GM21717 (cell line): Measurements from ENCODE around the gene FOXP4.

Source experiments
- ATAC-seq: cut with Tn5 transposase; IDR thresholded peaks from one replicate; pipeline ENCODE4 v1.9.1; 2021; ENCODE audit warnings: mild to moderate bottlenecking, moderate library complexity; ENCODE audit not compliant: unreplicated experiment

Gene FOXP4

GRCh38 chr6:41519745-41520699, 26.2 kb upstream of the FOXP4 start:
- no peak for ATAC-seq

DNA sequence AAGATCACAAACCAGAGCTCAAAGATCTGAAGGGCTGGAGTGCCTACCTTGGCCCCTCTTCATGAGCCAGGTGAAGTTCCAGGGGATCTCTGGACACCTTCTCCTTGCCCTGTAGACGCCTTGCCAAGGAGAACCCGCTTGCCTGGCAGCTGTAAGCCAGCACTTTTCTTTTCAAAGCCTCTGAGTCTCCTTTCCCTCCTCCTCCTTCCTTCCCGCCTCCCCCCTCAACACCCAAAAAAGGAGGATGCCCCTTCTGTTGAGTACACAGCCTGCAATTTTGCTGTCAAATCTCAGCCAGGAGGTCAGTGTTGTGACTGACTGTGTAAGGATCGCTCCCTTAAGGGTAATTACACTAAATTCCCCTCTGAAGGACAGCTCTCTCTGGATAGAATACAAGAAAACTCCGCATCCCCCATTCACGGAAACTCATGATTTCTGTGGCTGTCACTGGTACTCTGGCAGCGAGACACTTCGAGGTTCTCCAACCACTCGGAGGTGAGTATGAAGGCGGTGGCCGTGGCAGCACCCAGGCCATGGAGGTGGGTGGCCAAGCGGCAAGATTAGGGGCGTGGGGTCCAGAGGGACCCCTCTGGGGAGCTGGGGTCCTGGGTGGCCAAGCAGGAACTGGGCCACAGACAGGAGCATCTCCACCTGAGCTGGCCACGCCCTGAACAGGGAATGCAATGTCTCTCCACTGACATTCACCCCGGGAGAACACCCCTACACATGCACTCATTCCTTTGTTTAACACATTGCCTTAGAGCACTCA, 23.2 kb upstream of the FOXP4 start:
- no peak for ATAC-seq

DNA sequence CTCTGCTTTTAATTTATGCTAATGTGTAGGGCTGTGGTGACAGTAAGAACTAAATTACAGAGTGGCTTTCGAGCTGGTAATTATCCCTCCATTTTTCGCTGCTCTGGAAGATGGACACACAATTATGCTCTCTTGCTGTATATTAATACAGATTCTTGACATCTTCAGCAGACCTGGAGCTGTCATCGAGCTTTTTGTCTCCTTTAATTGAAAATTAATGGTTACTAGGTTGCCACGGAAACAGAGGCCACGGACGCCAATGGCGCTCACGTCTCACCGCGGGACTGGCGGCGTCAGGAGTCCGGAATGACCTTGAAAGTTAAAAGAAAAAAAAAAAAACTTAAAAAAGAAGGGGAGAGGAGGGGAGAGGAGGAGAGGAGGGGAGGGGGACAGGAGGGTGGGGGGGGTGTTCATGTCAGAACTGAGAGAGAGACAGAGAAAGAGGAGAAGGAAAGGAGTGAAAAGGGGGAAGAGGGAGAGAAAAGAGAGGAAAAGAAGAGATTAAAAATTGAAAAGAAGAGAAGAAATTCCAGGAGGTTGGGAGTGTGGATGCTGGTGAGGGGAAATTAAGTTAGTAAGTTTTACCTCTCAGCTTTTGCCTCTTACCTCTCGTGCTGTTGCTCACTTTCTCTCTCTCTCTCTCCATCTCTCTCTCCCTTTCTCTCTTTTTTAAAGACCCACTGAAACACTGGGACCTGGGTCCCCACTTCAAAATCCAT, 22.1 kb upstream of the FOXP4 start:
- ATAC-seq: no peak

GRCh38 chr6:41524634-41525011, 21.6 kb upstream of the FOXP4 start:
- ATAC-seq: no peak

DNA sequence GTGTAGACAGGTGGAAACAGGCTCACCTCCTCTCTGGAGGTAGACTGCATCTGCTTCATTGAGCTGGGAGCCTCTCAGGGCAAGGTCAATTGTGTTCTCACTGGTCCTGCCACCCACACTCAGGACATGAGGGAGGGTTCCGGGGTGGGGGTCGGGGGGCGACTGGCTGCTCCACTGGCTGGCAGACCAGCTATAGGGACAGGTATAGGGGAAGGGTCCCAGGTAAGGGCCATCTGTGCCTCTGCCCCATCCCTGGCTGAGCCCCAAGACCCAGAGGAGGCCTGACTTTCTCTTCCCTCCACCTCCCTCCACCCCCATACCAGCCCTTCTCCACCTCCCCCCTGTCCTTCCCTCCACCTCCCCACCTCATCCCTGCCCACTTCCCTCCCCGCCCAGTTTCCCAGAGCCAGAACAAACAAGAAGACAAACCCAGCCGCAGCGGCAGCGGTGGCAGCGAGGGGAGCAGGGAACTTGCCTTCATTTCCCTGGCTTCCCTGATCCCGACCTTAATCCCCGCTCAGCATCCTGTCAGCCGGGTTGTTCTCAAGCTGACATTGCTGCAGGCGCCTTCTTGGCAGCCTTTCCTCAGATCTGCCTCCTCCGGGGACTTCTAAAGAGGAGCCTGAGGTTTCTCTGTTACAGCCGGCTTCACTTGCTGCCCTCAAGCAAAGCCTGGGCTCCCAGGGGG, 18.3 kb upstream of the FOXP4 start:
- no peak for ATAC-seq

DNA sequence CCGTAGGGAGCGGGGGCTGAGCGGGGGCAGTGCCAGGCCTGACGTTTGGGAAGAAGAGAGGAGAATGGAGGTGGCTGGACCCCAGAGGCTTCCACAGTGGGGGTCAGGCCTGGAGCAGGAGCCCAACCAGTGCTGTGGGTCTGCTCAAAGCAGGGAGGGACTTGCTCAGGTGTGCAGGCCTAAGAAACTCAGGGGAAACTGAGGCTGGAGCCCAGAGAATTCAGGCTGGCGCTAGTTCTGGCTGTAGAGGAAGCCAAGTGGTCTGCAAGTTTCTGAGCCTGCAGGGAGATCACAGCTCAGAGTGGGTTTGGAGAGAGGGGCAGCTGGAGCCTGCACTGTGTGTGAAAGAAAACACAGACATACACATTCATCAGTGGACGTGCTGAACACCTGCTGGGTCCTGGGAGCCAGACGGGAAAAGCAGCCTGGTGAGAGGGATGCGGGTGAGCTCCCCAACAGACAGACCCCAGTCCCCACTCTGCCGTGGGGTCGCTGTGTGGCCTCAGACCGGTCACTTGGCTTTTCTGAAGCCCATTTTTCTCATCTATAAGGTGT, 17.7 kb upstream of the FOXP4 start:
- no peak for ATAC-seq

- ATAC-seq: no peak
These were observed 17.1 kb upstream of the FOXP4 start for GRCh38 chr6:41529049-41529448.

DNA sequence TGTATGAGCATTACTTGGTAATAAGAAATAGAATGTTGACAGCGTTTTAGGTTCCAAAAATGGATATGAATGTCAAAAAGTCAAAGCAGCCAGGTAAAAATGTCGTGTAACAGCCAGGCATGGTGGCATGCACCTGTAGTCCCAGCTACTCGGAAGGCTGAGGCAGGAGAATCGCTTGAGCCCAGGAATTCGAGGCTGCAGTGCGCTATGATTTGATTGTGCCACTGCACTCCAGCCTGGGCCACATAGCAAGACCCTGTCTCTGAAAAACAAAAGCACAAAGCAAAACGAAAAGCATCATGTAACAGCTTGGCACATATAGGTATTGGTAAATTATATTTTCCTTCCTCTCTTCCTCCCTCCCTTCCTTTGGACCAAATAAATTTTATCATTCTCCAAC, 16.2 kb upstream of the FOXP4 start:
- ATAC-seq: no peak

DNA sequence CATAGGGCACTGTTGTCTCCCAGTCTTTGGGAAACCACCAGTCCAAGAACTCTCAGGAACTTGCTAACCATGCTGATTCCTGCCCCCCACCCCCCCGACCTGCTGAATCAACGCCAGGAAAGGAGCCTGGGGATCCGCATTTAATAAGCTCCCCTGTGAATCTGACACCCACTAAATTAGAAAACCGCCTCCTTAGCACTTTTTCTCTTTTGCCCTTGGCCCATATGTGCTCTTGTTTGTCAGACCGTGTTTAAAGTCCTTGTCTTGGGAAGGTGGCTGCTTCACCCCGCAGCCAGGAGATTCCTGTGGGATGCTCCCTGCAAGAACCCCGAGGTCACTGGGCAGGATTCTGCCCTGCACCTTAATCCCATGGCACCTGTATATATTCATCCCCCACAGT, 15.7 kb upstream of the FOXP4 start:
- ATAC-seq: no peak

DNA sequence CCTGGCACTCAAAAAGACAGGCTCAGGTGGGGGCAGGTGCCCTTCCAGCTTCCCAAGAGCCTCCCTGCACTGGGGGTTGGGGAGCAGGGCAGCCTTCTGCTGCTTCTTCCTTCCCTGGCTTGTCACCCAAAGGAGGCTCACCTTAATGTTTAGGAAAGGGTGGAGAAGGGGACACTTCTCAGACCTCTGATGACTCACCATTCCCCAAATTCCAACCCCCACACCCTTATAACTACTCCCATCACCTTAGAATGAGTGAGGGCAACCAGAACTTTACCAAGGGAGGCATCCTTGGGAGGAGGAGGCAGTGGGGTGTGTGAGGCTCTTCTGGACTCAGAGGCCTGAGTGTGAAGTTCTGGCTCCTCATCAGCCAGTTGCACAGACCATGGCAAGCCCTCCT, 15.2 kb upstream of the FOXP4 start:
- ATAC-seq: no peak

DNA sequence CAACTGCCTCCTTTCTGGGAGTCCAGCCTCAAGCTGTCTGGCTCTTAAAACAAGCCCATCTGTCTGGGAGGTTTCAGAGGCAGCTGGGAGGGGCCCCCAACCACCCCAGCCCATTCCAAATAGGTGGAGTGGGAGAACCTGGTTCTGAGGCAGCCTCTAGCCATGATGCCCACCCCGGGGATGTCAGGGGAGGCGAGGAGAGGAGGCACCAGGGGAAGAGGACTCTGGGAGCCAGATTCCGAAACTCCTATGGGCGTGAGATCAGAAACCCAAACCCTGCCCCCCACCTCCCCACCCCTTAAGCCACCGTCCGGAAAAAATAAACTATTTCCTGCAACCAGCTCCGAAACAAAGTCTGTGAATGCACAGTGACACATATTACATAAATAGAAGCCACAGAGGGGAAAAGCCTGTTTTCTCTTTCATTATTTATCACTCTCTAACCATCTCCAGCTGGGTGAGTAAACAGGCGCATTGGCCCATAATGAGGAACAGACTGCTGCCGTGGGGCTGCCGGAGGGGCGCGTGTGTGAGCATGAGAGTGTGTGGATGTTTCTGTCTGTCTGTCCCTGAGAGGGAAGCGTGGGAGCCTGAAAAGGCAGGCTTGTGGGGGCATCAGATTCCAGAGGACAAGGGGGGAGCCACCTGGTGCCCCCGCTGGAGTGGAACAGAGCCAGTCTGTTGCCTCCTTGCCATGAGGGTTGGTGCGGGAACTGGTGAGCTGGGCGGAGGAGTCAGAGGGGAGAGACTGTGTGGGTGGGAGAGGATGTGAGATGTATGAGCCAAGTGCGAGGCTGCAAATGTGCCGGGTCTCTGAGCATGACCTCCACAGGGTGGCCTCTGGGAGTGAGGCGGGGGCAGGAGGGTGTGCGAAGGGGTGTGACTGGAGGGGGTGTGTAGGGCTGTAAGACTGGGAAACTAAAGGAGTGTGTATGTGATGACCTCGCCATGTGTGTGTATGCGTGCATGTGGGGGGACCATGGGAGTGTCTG, 14.3 kb upstream of the FOXP4 start:
- ATAC-seq: peak; percentile 90

GRCh38 chr6:41535766-41536165, 10.4 kb upstream of the FOXP4 start:
- ATAC-seq: no peak

GRCh38 chr6:41536795-41537758, 9.1 kb upstream of the FOXP4 start:
- no peak for ATAC-seq

- ATAC-seq: no peak
These were observed 7.5 kb upstream of the FOXP4 start for GRCh38 chr6:41538556-41539182.

DNA sequence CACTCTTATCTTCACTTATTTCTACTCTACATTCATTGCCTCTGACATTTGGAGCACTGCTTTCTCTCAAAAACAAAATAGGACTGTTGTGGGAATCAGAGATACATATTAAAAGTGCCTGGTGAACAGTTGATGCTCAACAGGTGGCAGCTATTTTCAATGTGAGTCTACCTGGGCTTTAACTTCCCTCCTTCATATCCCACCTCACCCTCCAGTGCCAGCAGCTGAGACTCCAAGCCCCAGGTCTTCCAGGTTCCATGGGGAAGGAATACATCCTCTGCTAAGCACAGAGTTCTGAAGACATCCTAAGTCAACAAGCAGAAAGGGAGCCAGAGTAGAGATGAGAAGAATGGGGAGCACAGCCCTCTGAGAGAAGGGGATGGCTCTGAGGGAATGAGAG, 7.0 kb upstream of the FOXP4 start:
- no peak for ATAC-seq

GRCh38 chr6:41541364-41541763, 4.8 kb upstream of the FOXP4 start:
- no peak for ATAC-seq

DNA sequence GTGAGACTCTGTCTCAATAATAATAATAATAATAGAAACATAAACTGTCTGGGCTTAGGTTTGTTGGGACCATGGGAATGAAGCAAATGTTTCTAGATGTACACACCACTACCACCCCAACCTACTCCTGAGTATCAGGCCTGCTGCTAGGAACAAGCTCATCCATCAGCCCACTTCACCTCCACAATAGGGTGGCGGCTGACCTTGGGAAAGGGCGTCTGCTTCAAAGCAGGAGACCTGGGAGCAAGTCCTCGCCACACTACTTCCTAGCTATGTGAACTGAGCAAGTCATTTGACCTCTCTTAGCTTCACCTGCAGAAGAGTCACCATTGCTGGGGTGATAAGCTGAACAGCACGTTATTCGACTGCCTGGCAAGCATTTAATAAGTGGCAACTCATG, 3.1 kb upstream of the FOXP4 start:
- ATAC-seq: no peak

DNA sequence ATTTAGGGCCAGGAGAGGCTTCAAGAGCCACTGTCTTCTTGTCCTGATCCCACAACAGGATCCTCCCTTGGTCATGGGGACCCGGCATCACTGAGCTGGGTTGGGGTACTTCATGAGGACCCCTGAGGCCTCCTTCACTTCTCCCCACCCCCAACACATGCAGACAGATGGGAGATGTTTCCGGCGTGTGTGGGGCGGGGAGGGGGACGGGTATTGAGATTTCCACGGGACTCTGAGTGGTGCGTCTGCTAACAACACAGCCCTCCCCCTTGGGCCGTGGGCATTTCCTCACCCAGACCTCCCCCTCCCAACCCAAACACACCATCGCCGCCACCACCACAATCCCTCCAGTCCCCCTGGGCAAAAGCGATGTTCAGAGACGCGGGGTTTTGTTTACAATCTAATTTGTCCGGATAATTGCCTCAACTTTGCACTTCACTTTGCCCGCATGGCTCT, 906 bp upstream of the FOXP4 start:
- no peak for ATAC-seq
